GOT3 (cell line): ENCODE measurements around the gene ASPHD2.

Source experiments
- DNase-seq: peaks from one replicate; lab custom pipeline; 2025; ENCODE audit warnings: mixed read lengths; lab: John Stamatoyannopoulos, UW

ASPHD2 gene

DNA sequence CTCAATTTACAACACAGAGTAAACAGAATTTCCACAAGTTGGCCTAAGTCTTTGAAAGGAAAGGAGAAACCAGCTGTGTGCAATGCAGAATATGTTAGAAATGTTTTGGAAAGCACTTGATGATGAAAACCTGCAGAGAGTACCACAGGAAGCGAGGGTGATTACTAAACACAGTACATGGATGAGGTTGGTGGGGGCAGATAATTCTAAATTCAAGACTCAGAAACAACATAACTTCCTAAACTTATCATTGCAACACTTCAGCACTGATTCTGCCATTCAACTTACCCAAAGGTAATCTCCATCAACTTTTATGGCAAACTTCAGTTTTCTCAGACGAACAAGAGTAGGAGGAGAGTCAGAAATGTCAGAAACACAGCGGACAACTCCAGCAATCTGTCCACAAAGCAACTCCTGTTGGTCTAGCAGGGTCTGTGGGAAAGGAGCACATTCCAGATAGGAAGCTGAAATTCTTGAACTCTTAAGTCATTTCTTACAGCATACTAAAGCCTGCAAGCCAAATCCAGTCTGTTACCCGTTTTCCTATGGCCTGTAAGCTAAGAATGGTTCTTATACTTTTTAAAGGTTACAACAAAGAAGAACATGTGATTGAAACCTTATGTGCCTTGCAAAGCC lies 47.8 kb downstream of the ASPHD2 start:
- no peak for DNase-seq

DNA sequence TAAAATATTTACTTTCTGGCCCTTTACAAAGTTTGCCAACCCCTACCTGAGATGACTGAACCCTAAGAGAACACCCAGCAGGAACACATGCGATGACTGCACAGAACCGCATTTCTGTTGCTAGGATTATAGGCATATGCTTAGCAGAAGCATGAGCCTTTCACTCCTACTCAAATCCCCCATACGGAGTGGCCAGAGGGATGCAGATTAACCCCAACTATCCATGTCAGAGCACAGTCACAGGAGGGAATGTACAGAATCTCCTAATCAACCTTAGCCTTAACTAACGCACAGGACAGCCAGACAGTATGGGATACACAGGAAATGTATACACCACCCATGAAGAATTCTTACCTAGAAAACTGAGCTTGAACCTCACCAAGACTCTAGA lies 48.3 kb downstream of the ASPHD2 start:
- DNase-seq, result no peak

DNA sequence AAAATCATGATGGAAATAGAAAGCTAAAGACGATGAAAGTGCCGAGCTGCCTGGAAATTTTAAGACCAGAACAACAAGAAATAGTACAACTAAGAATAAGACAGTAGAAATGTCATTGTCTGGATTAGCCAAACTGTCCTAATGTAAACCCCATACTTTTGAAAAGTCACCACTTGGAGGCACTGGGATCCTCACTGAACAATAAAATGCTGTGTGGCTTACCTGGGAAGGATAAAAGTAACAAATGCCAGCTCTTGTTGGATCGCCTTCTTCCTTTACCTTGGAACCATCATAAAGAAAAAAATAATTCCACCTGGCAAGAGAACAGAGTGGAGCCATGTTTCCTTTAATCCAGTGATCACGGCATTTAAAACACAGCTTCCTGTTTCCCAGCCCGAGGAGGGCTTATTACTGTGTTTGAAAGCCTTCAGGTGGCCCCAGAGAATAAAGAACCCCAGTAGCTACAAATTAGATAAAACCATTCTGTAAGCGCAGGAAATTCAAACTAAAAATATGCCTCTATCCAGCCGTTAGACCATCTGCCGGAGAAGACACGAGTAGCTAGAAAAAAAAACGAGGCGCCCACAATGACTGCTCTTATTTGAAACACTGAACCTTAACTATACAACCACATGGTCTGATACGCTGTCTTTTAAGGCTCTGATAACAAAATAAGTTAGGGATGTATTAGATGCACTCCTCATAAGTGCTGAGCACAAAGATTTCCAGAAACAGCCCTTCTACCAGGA lies 50.2 kb downstream of the ASPHD2 start:
- no peak for DNase-seq

- DNase-seq, result no peak
These were observed 50.9 kb downstream of the ASPHD2 start for GRCh38 chr22:26479792-26480610.

DNA sequence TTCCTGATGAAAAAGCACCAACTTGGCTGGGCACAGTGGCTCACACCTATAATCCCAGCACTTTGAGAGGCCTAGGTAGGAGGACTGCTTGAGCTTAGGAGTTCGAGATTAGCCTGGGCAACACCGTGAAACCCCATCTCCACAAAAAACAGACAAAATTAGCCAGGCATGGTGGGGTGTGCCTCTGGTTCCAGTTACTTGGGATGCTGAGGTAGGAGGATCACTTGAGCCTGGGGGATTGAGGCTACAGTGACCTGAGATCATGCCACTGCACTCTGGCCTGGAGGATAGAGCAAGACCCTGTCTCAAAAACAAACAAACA lies 51.5 kb downstream of the ASPHD2 start:
- no peak for DNase-seq

GRCh38 chr22:26481112-26481693 lies 52.1 kb downstream of the ASPHD2 start:
- no peak for DNase-seq

- DNase-seq, result no peak
These were observed 52.6 kb downstream of the ASPHD2 start for GRCh38 chr22:26481694-26482093.

DNA sequence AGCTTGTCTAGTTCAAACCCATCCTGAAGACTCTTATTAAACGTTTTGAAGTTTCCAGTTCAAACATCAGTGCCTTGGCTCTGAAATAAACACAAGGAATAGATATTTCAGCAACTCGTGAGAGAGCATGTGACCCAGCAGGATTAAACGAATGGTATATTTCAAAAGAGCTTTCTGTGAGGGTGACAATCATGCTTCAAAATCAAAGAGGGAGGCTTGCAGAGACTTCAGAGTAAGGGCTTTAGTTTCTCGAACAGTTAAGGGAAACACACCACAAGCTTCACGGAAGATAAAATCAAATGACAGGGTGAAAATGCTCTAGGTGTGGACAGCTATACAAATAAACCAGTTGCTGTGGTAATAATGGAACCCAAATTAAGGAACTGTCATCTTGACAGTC lies 53.1 kb downstream of the ASPHD2 start:
- no peak for DNase-seq

DNA sequence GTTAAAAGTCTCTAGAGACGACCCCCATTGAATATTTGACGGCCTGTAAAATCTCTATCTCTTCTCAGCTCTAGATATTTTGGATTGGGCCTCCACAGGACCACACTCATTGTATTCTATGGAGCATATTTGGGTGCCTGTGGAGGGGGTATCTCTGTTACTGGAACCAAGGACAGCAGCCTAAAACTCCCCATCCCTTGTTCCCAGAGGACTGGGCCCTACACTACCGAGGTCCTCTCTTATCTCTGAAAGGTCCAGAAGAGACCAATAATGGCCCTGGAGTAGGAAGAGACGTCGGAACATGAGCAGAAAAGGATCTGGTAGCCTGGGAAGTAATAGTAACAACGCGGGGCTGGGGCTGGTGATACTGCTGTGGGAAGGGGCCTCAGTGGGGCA lies 54.0 kb downstream of the ASPHD2 start:
- DNase-seq, result no peak

DNA sequence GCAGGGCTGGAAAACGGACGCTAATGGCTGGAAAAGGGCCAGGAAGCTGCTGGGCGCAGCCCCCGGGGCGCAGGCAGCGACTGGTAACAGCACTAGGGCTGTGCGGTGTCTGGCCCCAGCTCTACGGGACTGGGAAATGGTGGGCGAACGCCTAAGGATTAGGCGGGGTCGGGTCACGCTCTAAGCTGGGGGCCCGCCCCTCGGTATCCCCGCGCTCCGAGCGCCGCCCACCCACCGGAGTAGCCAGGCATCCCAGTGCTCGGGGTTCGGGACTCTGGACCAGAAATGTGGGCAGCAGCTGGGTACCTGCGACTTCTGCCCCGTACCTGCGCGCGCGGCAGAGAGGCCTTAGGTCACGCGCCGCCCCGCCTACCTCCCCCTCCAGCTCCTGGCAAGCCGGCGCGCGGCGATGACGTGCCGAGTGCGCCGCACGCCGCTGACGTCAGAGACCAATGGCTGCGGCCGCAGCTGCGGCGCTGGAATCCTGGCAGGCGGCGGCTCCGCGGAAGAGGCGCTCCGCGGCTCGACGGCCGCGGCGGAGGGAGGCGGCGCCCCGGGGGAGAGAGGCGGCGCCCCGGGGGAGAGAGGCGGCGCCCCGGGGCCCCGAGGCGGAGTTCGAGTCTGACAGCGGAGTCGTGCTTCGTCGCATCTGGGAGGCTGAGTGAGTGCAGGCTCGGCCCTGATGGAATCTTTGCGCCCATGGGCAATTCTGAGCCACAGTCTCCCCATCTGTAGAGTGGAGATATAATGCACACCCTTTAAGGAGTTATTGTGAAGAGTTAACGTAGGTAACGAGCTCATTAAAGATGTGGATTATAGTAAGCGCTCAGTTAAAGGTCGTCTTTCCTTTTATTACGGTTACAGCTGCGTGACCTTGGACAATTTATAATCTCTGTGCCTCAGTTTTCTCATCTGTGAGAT lies 54.6 kb downstream of the ASPHD2 start, which contains the start of the genes HPS4 and SRRD:
Gene HPS4, minus strand, starts transcription at position 345 of the 921 bp plus-strand sequence. CDS start 2,021 bp downstream, outside the sequence.
Gene SRRD, plus strand, starts transcription at position 439 of the 921 bp plus-strand sequence. Its CDS starts 14 bp downstream, at position 453.
- DNase-seq, result peak; percentile 52

- DNase-seq, result no peak
These were observed 55.3 kb downstream of the ASPHD2 start for GRCh38 chr22:26484360-26484706.

DNA sequence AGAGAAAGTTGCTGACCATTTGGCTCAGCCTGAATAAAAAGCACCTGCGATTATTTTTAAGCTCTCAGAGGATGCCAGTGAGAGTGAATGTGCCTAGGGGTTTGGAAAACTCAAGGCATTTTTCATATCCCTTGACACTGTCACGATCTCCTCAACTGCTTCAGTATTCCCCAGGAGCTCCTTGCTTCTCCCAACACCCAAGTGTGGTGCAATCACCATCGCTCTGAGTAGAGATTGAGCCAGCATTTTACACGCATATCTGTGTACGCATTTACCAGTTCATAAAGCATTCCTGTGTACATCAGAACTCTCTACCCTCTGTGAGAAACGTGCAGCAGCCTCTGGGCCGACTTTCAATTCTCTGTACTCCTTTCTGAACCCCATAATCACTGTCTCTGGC lies 56.0 kb downstream of the ASPHD2 start:
- no peak for DNase-seq

GRCh38 chr22:26485806-26486390 lies 56.8 kb downstream of the ASPHD2 start:
- no peak for DNase-seq

- DNase-seq, result no peak
These were observed 57.3 kb downstream of the ASPHD2 start for GRCh38 chr22:26486394-26486793.

DNA sequence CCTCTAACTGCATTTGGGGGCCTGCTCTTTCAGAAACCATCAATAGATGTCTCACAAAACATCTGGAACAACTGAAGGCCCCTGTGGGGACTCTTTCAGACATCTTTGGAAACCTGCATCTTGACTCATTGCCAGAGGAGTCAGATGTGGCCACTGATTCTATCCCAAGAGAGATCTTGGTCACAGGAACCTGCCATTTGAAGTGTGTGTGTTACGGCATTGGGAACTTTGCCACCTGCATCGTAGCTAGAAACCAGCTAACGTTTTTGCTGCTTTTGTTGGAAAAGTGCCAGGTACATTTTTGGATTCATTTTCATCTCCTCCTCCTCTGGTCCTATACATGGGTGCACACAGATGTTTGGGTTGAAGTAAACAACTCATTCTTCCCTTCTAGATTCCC lies 58.9 kb downstream of the ASPHD2 start:
- no peak for DNase-seq

- DNase-seq, result no peak
These were observed 60.5 kb downstream of the ASPHD2 start for GRCh38 chr22:26489447-26490036.

DNA sequence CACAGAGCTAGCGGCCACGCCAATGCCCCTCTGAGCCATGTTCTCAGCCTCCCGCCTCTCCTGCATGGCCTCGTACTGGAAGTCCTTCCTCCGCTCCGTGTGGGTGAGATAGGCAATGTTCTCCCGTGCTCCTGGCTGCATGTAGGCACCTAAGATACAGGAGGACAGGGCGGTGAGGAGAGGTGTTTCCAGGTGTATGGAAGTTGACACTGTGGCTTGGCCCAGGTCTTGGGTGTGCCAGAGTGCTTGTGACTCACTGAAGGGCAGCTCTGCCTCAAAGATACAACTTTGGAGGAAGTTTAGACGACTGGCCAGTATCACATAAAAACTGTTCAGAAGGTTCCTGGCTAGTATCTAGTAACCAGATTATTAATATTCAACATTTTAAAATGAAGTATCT lies 63.2 kb downstream of the ASPHD2 start:
- DNase-seq, result no peak

DNA sequence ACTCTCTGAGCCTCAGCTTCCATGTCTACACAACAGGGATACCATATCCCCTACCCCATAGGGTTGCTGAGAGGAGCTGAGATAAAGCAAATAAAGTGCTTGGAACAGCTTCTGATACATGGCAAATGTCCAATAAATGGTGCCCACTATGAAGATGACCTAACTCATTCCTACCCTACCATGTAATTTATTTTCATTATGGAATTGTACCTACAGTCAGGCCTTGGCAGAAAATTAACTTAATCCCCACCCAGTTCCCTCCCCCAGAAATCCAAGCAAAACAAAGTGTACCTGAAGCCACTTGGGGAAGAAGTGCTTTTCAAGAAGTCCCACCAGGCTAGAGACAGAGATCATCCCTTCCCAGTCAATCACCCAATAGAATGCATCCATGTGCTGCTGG lies 65.4 kb downstream of the ASPHD2 start:
- DNase-seq, result no peak
